B cell (primary cell): ENCODE data around the gene PTPRM. TPM values are rescaled to one million over a fixed set of nuclear protein-coding genes. Genes with fewer than 3 reads are reported as not detected.

ENCODE experiments used
- ATAC-seq: fragments of 200-7000 bp; cut with Tn5 transposase; one replicate; pipeline ENCODE4 v1.10.0; 2021; ENCODE audit warnings: low read depth, mild to moderate bottlenecking, moderate number of reproducible peaks, moderate library complexity
- CTCF ChIA-PET: fragments of 350-600 bp; sonication (Branson Sonifier 250); formaldehyde crosslinking; loops from one replicate; lab custom pipeline; 2021; ENCODE audit warnings: antibody characterized with exemption, inconsistent platforms; lab: Charles Lee
- POLR2A ChIA-PET: fragments of 350-600 bp; sonication (Branson Sonifier 250); formaldehyde crosslinking; loops from one replicate; lab custom pipeline; 2021; ENCODE audit warnings: antibody characterized with exemption; lab: Charles Lee
- DNase-seq: peaks from one replicate; pipeline ENCODE4 v3.0.0; 2013
- H2AFZ ChIP-seq: 2 replicates; pipeline ENCODE4 v1.6.1; 2012; ENCODE audit warnings: mild to moderate bottlenecking, low read depth, low read length; ENCODE audit not compliant: insufficient read depth, poor library complexity, severe bottlenecking
- H3K27ac ChIP-seq, 2 donors: 1 replicate in 1 of 2; 2 replicates in 1 of 2; pipeline ENCODE4 v1.5.1; 2012 to 2013; ENCODE audit warnings: low read length in 2 of 2, mild to moderate bottlenecking in 2 of 2, moderate library complexity in 1 of 2
- H3K27me3 ChIP-seq, 4 experiments: fragments of 200-600 bp in 1 of 4; sonication (generic) in 1 of 4; replicated peaks in 1 of 4; 1 replicate in 2 of 4; 2 replicates in 2 of 4; pipeline versions ENCODE4 v1.6.1 to v1.7.0; 2013 to 2016; ENCODE audit warnings: low read length in 3 of 4, mild to moderate bottlenecking in 2 of 4, mixed read lengths in 1 of 4, moderate library complexity in 1 of 4; ENCODE audit not compliant: insufficient read depth in 4 of 4, control insufficient read depth in 3 of 4; ENCODE audit errors: control extremely low read depth in 1 of 4
- H3K36me3 ChIP-seq, 2 experiments: replicated peaks in 1 of 2; 1 replicate in 1 of 2; 2 replicates in 1 of 2; pipeline versions ENCODE4 v1.6.1 to v1.7.1; 2013; ENCODE audit warnings: low read length in 1 of 2; ENCODE audit not compliant: insufficient read depth in 2 of 2, control insufficient read depth in 1 of 2; ENCODE audit errors: control extremely low read depth in 1 of 2, extremely low read depth in 1 of 2
- H3K4me1 ChIP-seq, 2 donors: fragments of 200-600 bp in 1 of 2; sonication (generic) in 1 of 2; 1 replicate in 1 of 2; 2 replicates in 1 of 2; pipeline versions ENCODE4 v1.5.1 to v1.6.1; 2013 to 2017; ENCODE audit warnings: low read length in 2 of 2; ENCODE audit not compliant: control insufficient read depth in 2 of 2, insufficient read depth in 2 of 2
- H3K4me2 ChIP-seq: replicated peaks from 2 replicates; pipeline ENCODE3; 2012; ENCODE audit warnings: mild to moderate bottlenecking, low read depth, low read length; ENCODE audit not compliant: poor library complexity, severe bottlenecking
- H3K4me3 ChIP-seq, 5 experiments: fragments of 200-600 bp in 1 of 5; sonication (generic) in 1 of 5; 1 replicate in 3 of 5; 2 replicates in 2 of 5; pipeline versions ENCODE4 v1.5.1 to v1.7.0; 2011 to 2016; ENCODE audit warnings: low read length in 4 of 5, mild to moderate bottlenecking in 4 of 5, low read depth in 2 of 5, control low read depth in 1 of 5, moderate library complexity in 1 of 5; ENCODE audit not compliant: insufficient read depth in 1 of 5; ENCODE audit errors: control extremely low read depth in 1 of 5, extremely low read depth in 1 of 5
- H3K79me2 ChIP-seq: fragments of 200-600 bp; sonication (generic); one replicate; pipeline ENCODE4 v1.6.0; 2016; ENCODE audit warnings: low read length; ENCODE audit not compliant: control insufficient read depth, insufficient read depth
- H3K9ac ChIP-seq: fragments of 200-600 bp; sonication (generic); 2 replicates; pipeline ENCODE4 v1.6.1; 2017; ENCODE audit warnings: mild to moderate bottlenecking, low read length, moderate library complexity
- H3K9me3 ChIP-seq, 3 donors: one replicate each; pipeline versions ENCODE4 v1.6.1 to v1.7.1; 2013; ENCODE audit warnings: low read length in 2 of 3; ENCODE audit not compliant: control insufficient read depth in 2 of 3, insufficient read depth in 1 of 3; ENCODE audit errors: control extremely low read depth in 1 of 3
- H4K20me1 ChIP-seq: 2 replicates; pipeline ENCODE4 v1.6.0; 2012; ENCODE audit warnings: mild to moderate bottlenecking, low read length; ENCODE audit not compliant: insufficient read depth, control insufficient read depth, poor library complexity, severe bottlenecking
- H3K27ac Mint-ChIP-seq: one replicate; pipeline ENCODE4 v1.8.0; 2021; ENCODE audit warnings: mixed read lengths
- H3K27me3 Mint-ChIP-seq: one replicate; pipeline ENCODE4 v1.8.0; 2021; ENCODE audit warnings: mixed read lengths
- H3K4me1 Mint-ChIP-seq: one replicate; pipeline ENCODE4 v1.8.0; 2021; ENCODE audit warnings: mixed read lengths
- H3K4me3 Mint-ChIP-seq: one replicate; pipeline ENCODE4 v1.8.0; 2021; ENCODE audit warnings: mixed read lengths
- H3K9me3 Mint-ChIP-seq: one replicate; pipeline ENCODE4 v1.8.0; 2022; ENCODE audit warnings: mixed read lengths; ENCODE audit not compliant: insufficient read depth
- CTCF ChIP-seq: fragments of 200-600 bp; IDR thresholded peaks from one replicate; pipeline ENCODE4 v1.8.0; 2022; ENCODE audit warnings: antibody characterized with exemption, mild to moderate bottlenecking
- EZH2 ChIP-seq: IDR thresholded peaks from 2 replicates; pipeline ENCODE4 v1.6.1; 2012; ENCODE audit warnings: borderline replicate concordance, low read depth, mild to moderate bottlenecking, moderate library complexity, low read length; ENCODE audit not compliant: insufficient read depth, poor library complexity, severe bottlenecking
- WGBS: methylation state at CpG from one replicate; pipeline ENCODE4 v1.1.5; 2013; ENCODE audit warnings: missing lambda C conversion rate; ENCODE audit not compliant: insufficient coverage; 5-methylcytosine and 5-hydroxymethylcytosine counted together
- intact Hi-C: fragments of 100-400 bp; cut with micrococcal nuclease; formaldehyde crosslinking; loops from one replicate; pipeline ENCODE4 v1.10.0; 2022
- polyA plus RNA-seq: library from polyadenylated mRNA; depleted of rRNA; stranded (reverse); fragments of >200 nt; gene quantifications from 2 replicates; pipeline ENCODE4 v1.2.3, GENCODE V29; 2012
- total RNA-seq, 2 donors: library from RNA; stranded (reverse); fragments of 120-200 nt in 1 of 2; gene quantifications; 1 replicate in 1 of 2; 2 replicates in 1 of 2; pipeline versions ENCODE4 v1.2.3 to v1.2.4, GENCODE V29; 2013 to 2022

PTPRM gene
- total and polyA plus RNA-seq, 2 donors (not counting 1 experiment from before 2014, with no cell fraction given), result 0.20 to 0.89 TPM

GRCh38 chr18:8218197-8218596, 651.1 kb downstream of the PTPRM start:
- Histone ChIP-seq H3K4me3 (no peak overlapping the region), H4K20me1 (no peaks in the 10 kb centered on the region), H3K79me2 (no peaks in the 10 kb centered on the region), H3K9ac (no peak overlapping the region), H3K9me3 (no peaks in the 10 kb centered on the region), H3K27me3 (no peaks in the 10 kb centered on the region), H3K4me2 (no peak overlapping the region), H2AFZ (no peak overlapping the region), H3K36me3 (no peaks in the 10 kb centered on the region), H3K27ac (no peak overlapping the region), H3K4me1 (no peaks in the 10 kb centered on the region)
- TF ChIP-seq EZH2 (no peak), CTCF (no peak)
- Mint-ChIP-seq H3K4me3 (no peak overlapping the region), H3K9me3 (no peaks in the 10 kb centered on the region), H3K27me3 (no peaks in the 10 kb centered on the region), H3K4me1 (no peaks in the 10 kb centered on the region), H3K27ac (no peak overlapping the region)
- ChIA-PET POLR2A (no interaction called here), CTCF (no interaction called here)
- no peak for ATAC-seq
- no peak for DNase-seq
- intact Hi-C loops, result no loop called here
- 88% methylated on average over 3 of the region's 4 CpGs for WGBS

GRCh38 chr18:8221452-8221851, 654.3 kb downstream of the PTPRM start:
- no peak overlapping the region for H2AFZ ChIP-seq
- no peak overlapping the region for H3K4me3 ChIP-seq
- Mint-ChIP-seq H3K27me3 (no peaks in the 10 kb centered on the region), H3K27ac (no peak overlapping the region), H3K4me1 (no peaks in the 10 kb centered on the region), H3K9me3 (no peaks in the 10 kb centered on the region), H3K4me3 (no peak overlapping the region)
- DNase-seq (no peak), ATAC-seq (no peak)
- no peak for TF ChIP-seq EZH2
- no peak for TF ChIP-seq CTCF
- no peaks in the 10 kb centered on the region for H3K4me1 ChIP-seq
- H3K36me3 ChIP-seq, result no peaks in the 10 kb centered on the region
- ChIA-PET POLR2A (no interaction called here), CTCF (no interaction called here)
- no peaks in the 10 kb centered on the region for H3K79me2 ChIP-seq
- H3K9ac ChIP-seq, result no peak overlapping the region
- intact Hi-C loops, result no loop called here
- no peaks in the 10 kb centered on the region for H3K27me3 ChIP-seq
- peaks cover 0 to 3% (median 2%) of the 10 kb centered on the region in 3 donors for H3K9me3 ChIP-seq
- H3K27ac ChIP-seq, result no peak overlapping the region
- WGBS, result 80% methylated on average over 1 of the region's 3 CpGs
- no peak overlapping the region for H3K4me2 ChIP-seq
- no peaks in the 10 kb centered on the region for H4K20me1 ChIP-seq
